ENCODE data around the gene NFATC1.

- no peak for TF ChIP-seq CTCF (IDR thresholded peaks at IDR 0.05)
- TF ChIP-seq POLR2A (IDR thresholded peaks at IDR 0.05): no peak
- no peak for TF ChIP-seq POLR2AphosphoS5 (IDR thresholded peaks at IDR 0.05)
These were observed 61.9 kb downstream of the NFATC1 start for GRCh38 chr18:79457652-79458051.

Data from transverse colon (tissue), 4 donors.